ENCODE data around the gene BICRA.
"Not testable (repeated sequence)": the region's sequence is repeated elsewhere in the genome, so short reads cannot be mapped to it uniquely, and the experiment has no call there.

Gene BICRA

GRCh38 chr19:47633996-47634395 is 25.1 kb downstream of the BICRA start:
- Histone ChIP-seq H3K27ac (replicated peaks) (no peak overlapping the region), H3K27me3 (ENCODE audit: insufficient read depth, poor library complexity, severe bottlenecking) (no peaks in the 10 kb centered on the region), H3K4me3 (replicated peaks; ENCODE audit: insufficient read depth, low read length) (no peak overlapping the region)
- TF ChIP-seq POLR2AphosphoS5 (IDR thresholded peaks at IDR 0.05; ENCODE audit: low read depth) = no peak
- no peak for TF ChIP-seq GABPA (IDR thresholded peaks at IDR 0.05; ENCODE audit: low read depth)
- TF ChIP-seq REST (IDR thresholded peaks at IDR 0.05; ENCODE audit: insufficient replicate concordance, low read depth) = no peak
- no peak for TF ChIP-seq SPI1 (IDR thresholded peaks at IDR 0.05; ENCODE audit: borderline replicate concordance, low read depth)
- TF ChIP-seq CTCF (IDR thresholded peaks at IDR 0.05; ENCODE audit: insufficient read depth, low read length) = no peak
- DNase-seq (ENCODE audit: low read depth in 1 of 2, low spot score in 1 of 2) = no peak

- not testable (repeated sequence) for DNase-seq (ENCODE audit: low read depth in 1 of 2, low spot score in 1 of 2); H3K4me3 ChIP-seq (replicated peaks; ENCODE audit: insufficient read depth, low read length); H3K27ac ChIP-seq (replicated peaks)
These were observed 26.3 kb downstream of the BICRA start for GRCh38 chr19:47635152-47635754.

GRCh38 chr19:47637550-47637949 is 28.6 kb downstream of the BICRA start:
- Histone ChIP-seq H3K27ac (replicated peaks) (no peak overlapping the region), H3K4me3 (replicated peaks; ENCODE audit: insufficient read depth, low read length) (no peak overlapping the region), H3K27me3 (ENCODE audit: insufficient read depth, poor library complexity, severe bottlenecking) (no peaks in the 10 kb centered on the region)
- TF ChIP-seq GABPA (IDR thresholded peaks at IDR 0.05; ENCODE audit: low read depth) = no peak
- no peak for TF ChIP-seq CTCF (IDR thresholded peaks at IDR 0.05; ENCODE audit: insufficient read depth, low read length)
- TF ChIP-seq REST (IDR thresholded peaks at IDR 0.05; ENCODE audit: insufficient replicate concordance, low read depth) = no peak
- no peak for TF ChIP-seq POLR2AphosphoS5 (IDR thresholded peaks at IDR 0.05; ENCODE audit: low read depth)
- no peak for TF ChIP-seq SPI1 (IDR thresholded peaks at IDR 0.05; ENCODE audit: borderline replicate concordance, low read depth)
- peak in 1 of 2 experiments; percentile 3 for DNase-seq (ENCODE audit: low read depth in 1 of 2, low spot score in 1 of 2)

More at GRCh38 chr19:47635152-47635754, 26.3 kb downstream of the BICRA start:
- not testable (repeated sequence) for H3K27me3 ChIP-seq (ENCODE audit: insufficient read depth, poor library complexity, severe bottlenecking)

GRCh38 chr19:47641891-47642485 is 33.1 kb downstream of the BICRA start:
- TF ChIP-seq REST (IDR thresholded peaks at IDR 0.05; ENCODE audit: insufficient replicate concordance, low read depth) = no peak
- TF ChIP-seq POLR2AphosphoS5 (IDR thresholded peaks at IDR 0.05; ENCODE audit: low read depth) = no peak
- TF ChIP-seq CTCF (IDR thresholded peaks at IDR 0.05; ENCODE audit: insufficient read depth, low read length) = no peak
- TF ChIP-seq SPI1 (IDR thresholded peaks at IDR 0.05; ENCODE audit: borderline replicate concordance, low read depth) = no peak
- TF ChIP-seq GABPA (IDR thresholded peaks at IDR 0.05; ENCODE audit: low read depth) = no peak
- no peaks in the 10 kb centered on the region for H3K27me3 ChIP-seq (ENCODE audit: insufficient read depth, poor library complexity, severe bottlenecking)
- H3K27ac ChIP-seq (replicated peaks) = no peak overlapping the region
- DNase-seq (ENCODE audit: low read depth in 1 of 2, low spot score in 1 of 2) = peak in 1 of 2 experiments; percentile 21
- H3K4me3 ChIP-seq (replicated peaks; ENCODE audit: insufficient read depth, low read length) = no peak overlapping the region

Data from HL-60 (cell line).